ENCODE measurements around the gene OGG1.

OGG1 gene

DNA sequence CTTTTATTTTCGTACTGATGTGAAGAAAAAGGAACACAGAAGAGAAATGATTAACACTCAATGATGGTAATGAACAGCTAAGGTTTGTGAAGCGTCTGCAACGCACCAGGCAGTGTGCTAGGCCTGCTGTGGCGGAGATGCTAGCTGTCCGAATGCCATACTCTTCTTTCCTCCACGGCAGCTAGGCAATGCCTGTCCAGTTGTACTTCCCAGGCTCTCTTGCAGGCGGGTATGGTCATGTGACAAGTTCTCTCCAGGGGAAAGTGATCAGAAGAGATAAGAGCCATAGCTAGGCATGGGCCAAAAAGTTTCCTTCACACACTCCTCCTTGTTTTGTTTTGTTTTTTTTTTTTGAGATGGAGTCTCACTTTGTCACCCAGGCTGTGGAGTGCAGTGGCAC, 35.9 kb downstream of the OGG1 start:
- H3K36me3 ChIP-seq (ENCODE audit: control insufficient read depth in 2 of 2, insufficient read depth in 1 of 2, low read length in 2 of 2), result peaks cover 13 to 84% of the 10 kb centered on the region in 2 experiments; a peak in 2 of 3 replicates
- POLR2A ChIA-PET, result interaction anchor here (1.0 kb wide), 1 partner anchor 16 kb away, joined by 4 read pairs; the partner anchor contains the start of gene CAMK1
- no peaks in the 10 kb centered on the region for H3K4me1 ChIP-seq (ENCODE audit: control insufficient read depth, insufficient read depth, low read length)
- H3K9me3 ChIP-seq (ENCODE audit: control insufficient read depth, insufficient read depth, low read depth, low read length), result no peaks in the 10 kb centered on the region
- CTCF ChIA-PET, result interaction anchor here (1.3 to 1.9 kb wide), 3 partner anchors 10 to 36 kb away, joined by 3 to 7 read pairs (median 4); partner anchors contain the start of gene OGG1
- TF ChIP-seq GLIS1 (tag by site-specific recombination; IDR thresholded peaks at IDR 0.05) (peak; percentile 35), ZNF184 (tag by site-specific recombination; IDR thresholded peaks at IDR 0.05) (no peak), ZBTB17 (tag by site-specific recombination; IDR thresholded peaks at IDR 0.05) (0 out of 2 replicates have a peak, but pooled peaks have one; percentile 22), ZNF202 (tag by site-specific recombination; IDR thresholded peaks at IDR 0.05; ENCODE audit: borderline replicate concordance) (no peak)
- no peak overlapping the region for H3K4me3 ChIP-seq (ENCODE audit: low read depth, low read length)
- no peak overlapping the region for H3K27ac ChIP-seq (ENCODE audit: extremely low read depth, low read depth, low read length)

DNA sequence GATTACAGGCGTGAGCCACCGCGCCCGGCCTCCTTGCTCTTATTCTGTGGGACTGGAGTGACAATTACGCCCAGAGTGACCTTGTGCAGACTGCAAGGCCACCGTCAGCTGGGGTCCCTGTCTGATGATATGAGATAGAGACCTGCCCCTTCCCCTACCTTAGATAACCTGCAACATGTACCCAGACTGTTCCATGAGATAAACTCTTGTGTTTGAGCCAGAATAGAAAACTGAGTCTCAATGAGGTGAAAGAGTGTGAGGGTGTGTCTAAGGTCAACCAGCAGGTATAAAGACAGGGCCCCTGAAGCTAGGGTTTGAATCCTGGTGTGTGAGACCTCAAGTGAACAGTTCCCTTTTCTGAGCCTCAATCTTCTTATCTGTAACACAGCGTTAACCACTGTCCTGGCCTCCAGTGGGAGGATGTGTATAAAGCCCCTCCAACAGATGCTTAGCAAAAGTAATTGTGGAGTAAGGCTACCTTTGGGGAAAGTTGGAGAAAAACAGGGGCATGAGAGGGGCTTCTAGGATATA, 36.5 kb downstream of the OGG1 start:
- Histone ChIP-seq H3K4me1 (ENCODE audit: control insufficient read depth, insufficient read depth, low read length) (no peaks in the 10 kb centered on the region), H3K27ac (ENCODE audit: extremely low read depth, low read depth, low read length) (no peak overlapping the region), H3K9me3 (ENCODE audit: control insufficient read depth, insufficient read depth, low read depth, low read length) (no peaks in the 10 kb centered on the region), H3K36me3 (ENCODE audit: control insufficient read depth in 2 of 2, insufficient read depth in 1 of 2, low read length in 2 of 2) (peaks cover 9 to 84% of the 10 kb centered on the region in 2 experiments; a peak in 2 of 3 replicates), H3K4me3 (ENCODE audit: low read depth, low read length) (no peak overlapping the region)
- POLR2A ChIA-PET, result no interaction called here
- TF ChIP-seq ZBTB26 (tag by site-specific recombination; optimal IDR thresholded peaks at IDR 0.05), result no peak
- TF ChIP-seq ZNF585B (tag by site-specific recombination; IDR thresholded peaks at IDR 0.05), result no peak
- TF ChIP-seq ZNF366 (tag by site-specific recombination; conservative IDR thresholded peaks at IDR 0.05), result no peak
- TF ChIP-seq ZNF621 (tag by site-specific recombination; IDR thresholded peaks at IDR 0.05), result no peak
- CTCF ChIA-PET, result interaction anchor here (0.6 to 1.9 kb wide), 5 partner anchors 9 to 97 kb away, joined by 3 to 7 read pairs (median 3); partner anchors contain the start of gene OGG1

DNA sequence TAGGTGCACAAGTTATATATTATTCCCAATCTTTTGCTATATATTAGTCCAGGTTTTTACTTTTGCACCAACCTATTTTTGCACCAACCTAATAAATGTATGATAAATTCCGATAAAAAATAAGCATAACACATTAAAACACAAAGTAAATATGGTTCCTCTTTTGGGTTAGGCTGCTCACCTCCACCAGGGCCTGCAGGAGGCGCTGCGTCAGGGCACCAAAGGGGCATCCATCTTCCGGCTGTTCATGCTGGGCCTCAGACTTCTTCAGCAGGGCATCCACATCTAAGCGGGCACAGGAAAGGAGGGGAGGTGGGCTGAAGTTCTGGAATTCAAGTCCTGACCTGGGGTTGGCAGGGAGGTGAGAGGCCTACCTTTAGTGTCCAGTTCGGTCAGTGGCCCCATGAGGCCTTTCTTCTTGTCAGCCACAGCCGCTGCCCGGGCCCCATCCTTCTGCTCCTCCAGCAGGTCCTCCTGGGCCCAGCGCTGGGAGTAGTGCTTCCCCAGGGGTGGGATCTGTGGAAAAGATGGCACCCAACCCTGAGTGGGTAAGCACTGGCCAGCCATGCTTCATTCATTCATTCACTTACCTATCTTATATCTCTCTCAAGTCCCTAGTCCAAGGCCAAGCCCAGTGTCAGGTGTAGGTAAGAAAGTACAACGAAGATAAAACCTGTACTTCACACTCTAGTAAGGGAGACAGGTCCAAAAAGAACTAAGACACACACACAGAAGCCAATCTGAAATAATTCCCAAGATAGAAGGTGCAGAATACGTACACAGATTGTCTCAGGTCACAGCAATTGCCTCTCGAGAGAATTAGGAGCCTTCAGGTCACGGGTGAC, 37.3 kb downstream of the OGG1 start:
- no peak for TF ChIP-seq ZNF239 (tag by site-specific recombination; IDR thresholded peaks at IDR 0.05)
- TF ChIP-seq TRIM28 (IDR thresholded peaks at IDR 0.05; ENCODE audit: borderline replicate concordance, low read length), result no peak
- TF ChIP-seq, protein P1, sequence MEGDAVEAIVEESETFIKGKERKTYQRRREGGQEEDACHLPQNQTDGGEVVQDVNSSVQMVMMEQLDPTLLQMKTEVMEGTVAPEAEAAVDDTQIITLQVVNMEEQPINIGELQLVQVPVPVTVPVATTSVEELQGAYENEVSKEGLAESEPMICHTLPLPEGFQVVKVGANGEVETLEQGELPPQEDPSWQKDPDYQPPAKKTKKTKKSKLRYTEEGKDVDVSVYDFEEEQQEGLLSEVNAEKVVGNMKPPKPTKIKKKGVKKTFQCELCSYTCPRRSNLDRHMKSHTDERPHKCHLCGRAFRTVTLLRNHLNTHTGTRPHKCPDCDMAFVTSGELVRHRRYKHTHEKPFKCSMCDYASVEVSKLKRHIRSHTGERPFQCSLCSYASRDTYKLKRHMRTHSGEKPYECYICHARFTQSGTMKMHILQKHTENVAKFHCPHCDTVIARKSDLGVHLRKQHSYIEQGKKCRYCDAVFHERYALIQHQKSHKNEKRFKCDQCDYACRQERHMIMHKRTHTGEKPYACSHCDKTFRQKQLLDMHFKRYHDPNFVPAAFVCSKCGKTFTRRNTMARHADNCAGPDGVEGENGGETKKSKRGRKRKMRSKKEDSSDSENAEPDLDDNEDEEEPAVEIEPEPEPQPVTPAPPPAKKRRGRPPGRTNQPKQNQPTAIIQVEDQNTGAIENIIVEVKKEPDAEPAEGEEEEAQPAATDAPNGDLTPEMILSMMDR (tag by site-specific recombination; IDR thresholded peaks at IDR 0.05), result 0 out of 2 replicates have a peak, but pooled peaks have one; percentile 23
- Histone ChIP-seq H3K4me1 (ENCODE audit: control insufficient read depth, insufficient read depth, low read length) (no peaks in the 10 kb centered on the region), H3K9me3 (ENCODE audit: control insufficient read depth, insufficient read depth, low read depth, low read length) (no peaks in the 10 kb centered on the region), H3K36me3 (ENCODE audit: control insufficient read depth in 2 of 2, insufficient read depth in 1 of 2, low read length in 2 of 2) (peaks cover 4 to 77% of the 10 kb centered on the region in 2 experiments; a peak in 2 of 3 replicates), H3K27ac (ENCODE audit: extremely low read depth, low read depth, low read length) (no peak overlapping the region; the same call in 1 of the 2 replicates), H3K4me3 (ENCODE audit: low read depth, low read length) (no peak overlapping the region)
- CTCF ChIA-PET, result interaction anchor here (0.6 to 1.9 kb wide), 5 partner anchors 10 to 96 kb away, joined by 3 to 7 read pairs (median 3); partner anchors contain the start of gene OGG1
- POLR2A ChIA-PET, result no interaction called here

DNA sequence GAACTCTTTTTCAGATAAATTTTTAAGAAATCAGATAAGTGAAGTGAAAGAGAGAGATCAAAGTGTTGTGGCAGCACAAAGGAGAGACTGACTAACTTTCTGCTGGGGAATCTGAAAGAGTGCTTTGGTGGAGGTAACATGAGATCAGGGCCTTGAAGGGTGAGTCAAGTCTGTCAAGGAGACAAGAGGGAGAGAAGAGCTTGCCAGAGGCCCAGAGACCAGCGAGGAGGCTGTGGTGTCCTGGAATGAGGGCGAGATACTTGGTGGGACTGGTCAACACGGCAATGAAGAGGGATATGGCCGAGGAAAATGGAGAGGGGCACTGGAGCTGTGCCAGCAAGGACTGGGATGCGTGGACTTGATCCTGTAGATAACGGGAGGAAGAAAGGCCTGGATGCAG, 38.0 kb downstream of the OGG1 start:
- H3K27ac ChIP-seq (ENCODE audit: extremely low read depth, low read depth, low read length), result no peak overlapping the region
- POLR2A ChIA-PET, result interaction anchor here (1.2 kb wide), 1 partner anchor 19 kb away, joined by 3 read pairs; no protein-coding TSS in a partner anchor
- H3K9me3 ChIP-seq (ENCODE audit: control insufficient read depth, insufficient read depth, low read depth, low read length), result no peaks in the 10 kb centered on the region
- H3K4me1 ChIP-seq (ENCODE audit: control insufficient read depth, insufficient read depth, low read length), result no peaks in the 10 kb centered on the region
- CTCF ChIA-PET, result interaction anchor here (0.6 kb wide), 1 partner anchor 57 kb away, joined by 3 read pairs; no protein-coding TSS in a partner anchor
- peaks cover 3 to 70% of the 10 kb centered on the region in 2 experiments; a peak in 2 of 3 replicates for H3K36me3 ChIP-seq (ENCODE audit: control insufficient read depth in 2 of 2, insufficient read depth in 1 of 2, low read length in 2 of 2)
- no peak overlapping the region for H3K4me3 ChIP-seq (ENCODE audit: low read depth, low read length)
- no peak for TF ChIP-seq ZNF391 (tag by site-specific recombination; IDR thresholded peaks at IDR 0.05; ENCODE audit: borderline replicate concordance, low read depth)
- TF ChIP-seq ZNF600 (tag by site-specific recombination; IDR thresholded peaks at IDR 0.05), result 0 out of 2 replicates have a peak, but pooled peaks have one; percentile 14
- peak; percentile 76 for TF ChIP-seq PRDM1 (tag by site-specific recombination; IDR thresholded peaks at IDR 0.05)
- TF ChIP-seq, protein P2, sequence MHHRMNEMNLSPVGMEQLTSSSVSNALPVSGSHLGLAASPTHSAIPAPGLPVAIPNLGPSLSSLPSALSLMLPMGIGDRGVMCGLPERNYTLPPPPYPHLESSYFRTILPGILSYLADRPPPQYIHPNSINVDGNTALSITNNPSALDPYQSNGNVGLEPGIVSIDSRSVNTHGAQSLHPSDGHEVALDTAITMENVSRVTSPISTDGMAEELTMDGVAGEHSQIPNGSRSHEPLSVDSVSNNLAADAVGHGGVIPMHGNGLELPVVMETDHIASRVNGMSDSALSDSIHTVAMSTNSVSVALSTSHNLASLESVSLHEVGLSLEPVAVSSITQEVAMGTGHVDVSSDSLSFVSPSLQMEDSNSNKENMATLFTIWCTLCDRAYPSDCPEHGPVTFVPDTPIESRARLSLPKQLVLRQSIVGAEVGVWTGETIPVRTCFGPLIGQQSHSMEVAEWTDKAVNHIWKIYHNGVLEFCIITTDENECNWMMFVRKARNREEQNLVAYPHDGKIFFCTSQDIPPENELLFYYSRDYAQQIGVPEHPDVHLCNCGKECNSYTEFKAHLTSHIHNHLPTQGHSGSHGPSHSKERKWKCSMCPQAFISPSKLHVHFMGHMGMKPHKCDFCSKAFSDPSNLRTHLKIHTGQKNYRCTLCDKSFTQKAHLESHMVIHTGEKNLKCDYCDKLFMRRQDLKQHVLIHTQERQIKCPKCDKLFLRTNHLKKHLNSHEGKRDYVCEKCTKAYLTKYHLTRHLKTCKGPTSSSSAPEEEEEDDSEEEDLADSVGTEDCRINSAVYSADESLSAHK (tag by site-specific recombination; IDR thresholded peaks at IDR 0.05), result no peak
- no peak for TF ChIP-seq ZNF629 (tag by site-specific recombination; IDR thresholded peaks at IDR 0.05)
- TF ChIP-seq ZNF785 (tag by site-specific recombination; IDR thresholded peaks at IDR 0.05), result no peak
- no peak for TF ChIP-seq TRIM28 (IDR thresholded peaks at IDR 0.05; ENCODE audit: borderline replicate concordance, low read length)
- no peak for TF ChIP-seq ZNF677 (tag by site-specific recombination; IDR thresholded peaks at IDR 0.05)
- TF ChIP-seq ZNF596 (tag by site-specific recombination; IDR thresholded peaks at IDR 0.05), result no peak
- TF ChIP-seq GFI1B (tag by site-specific recombination; IDR thresholded peaks at IDR 0.05), result no peak

Data from HEK293 (cell line).